SK-N-SH (cell line): Measurements from ENCODE around the gene ARID1A. TPM values are rescaled to one million over a fixed set of nuclear protein-coding genes. Genes with fewer than 3 reads are reported as not detected.

Source experiments
- CTCF ChIA-PET: fragments of 300-600, 350-600 bp; formaldehyde crosslinking; extraction: SDS; loops from one replicate; lab custom pipeline; 2021; lab: Yijun Ruan, JAX
- POLR2A ChIA-PET: fragments of 350-600 bp; sonication (Branson Sonifier 250); formaldehyde crosslinking; extraction: SDS; loops from one replicate; lab custom pipeline; 2020; ENCODE audit warnings: antibody characterized with exemption, inconsistent platforms; lab: Yijun Ruan, JAX
- DNase-seq: peaks from one replicate; pipeline ENCODE4 v3.0.0; 2012
- H2AFZ ChIP-seq: fragments of 200-600 bp; sonication (generic); 2 replicates; pipeline ENCODE4 v1.8.1; 2016; ENCODE audit warnings: antibody characterized with exemption, mild to moderate bottlenecking, low read depth
- H3F3A ChIP-seq: fragments of 200-600 bp; sonication (generic); replicated peaks from 2 replicates; pipeline ENCODE3; 2016; ENCODE audit warnings: antibody characterized with exemption, mild to moderate bottlenecking; ENCODE audit not compliant: insufficient read depth
- H3K27ac ChIP-seq, 2 experiments: fragments of 200-500 bp in 1 of 2; fragments of 200-600 bp in 1 of 2; sonication (Bioruptor generic) in 1 of 2; sonication (generic), shearing (Covaris generic) in 1 of 2; 2 replicates each; pipeline versions ENCODE4 v1.5.1 to v1.6.1; 2014 to 2016; ENCODE audit warnings: low read depth in 2 of 2, inconsistent platforms in 1 of 2, low read length in 1 of 2, mild to moderate bottlenecking in 1 of 2, mixed read lengths in 1 of 2
- H3K27me3 ChIP-seq: fragments of 200-600 bp; sonication (generic), shearing (Covaris generic); 2 replicates; pipeline ENCODE4 v1.6.1; 2016; ENCODE audit warnings: mixed run types; ENCODE audit not compliant: insufficient read depth
- H3K36me3 ChIP-seq, 2 experiments: fragments of 200-500 bp in 1 of 2; fragments of 200-600 bp in 1 of 2; sonication (Bioruptor generic) in 1 of 2; sonication (generic) in 1 of 2; replicated peaks in 1 of 2; 2 replicates each; pipeline versions ENCODE3 to v1.5.1; 2014 to 2016; ENCODE audit warnings: low read length in 1 of 2, mild to moderate bottlenecking in 1 of 2; ENCODE audit not compliant: insufficient read depth in 2 of 2, control insufficient read depth in 1 of 2
- H3K4me1 ChIP-seq, 2 experiments: fragments of 200-500 bp in 1 of 2; fragments of 200-600 bp in 1 of 2; sonication (Bioruptor generic) in 1 of 2; sonication (generic), shearing (Covaris generic) in 1 of 2; 2 replicates each; pipeline versions ENCODE4 v1.5.1 to v1.6.1; 2014 to 2016; ENCODE audit warnings: low read depth in 1 of 2, low read length in 1 of 2, mixed run types in 1 of 2; ENCODE audit not compliant: insufficient read depth in 2 of 2, control insufficient read depth in 1 of 2
- H3K4me2 ChIP-seq: fragments of 200-600 bp; sonication (generic), shearing (Covaris generic); 2 replicates; pipeline ENCODE4 v1.6.1; 2017; ENCODE audit warnings: mixed run types
- H3K4me3 ChIP-seq, 2 experiments: fragments of 200-500 bp in 1 of 2; fragments of 200-600 bp in 1 of 2; sonication (Bioruptor generic) in 1 of 2; sonication (generic), shearing (Covaris generic) in 1 of 2; 2 replicates each; pipeline versions ENCODE4 v1.5.1 to v1.8.1; 2014 to 2016; ENCODE audit warnings: low read depth in 2 of 2, inconsistent platforms in 1 of 2, low read length in 1 of 2, mild to moderate bottlenecking in 1 of 2, mixed read lengths in 1 of 2, moderate library complexity in 1 of 2
- H3K79me2 ChIP-seq: fragments of 200-600 bp; sonication (generic); 2 replicates; pipeline ENCODE4 v1.8.1; 2017; ENCODE audit warnings: mild to moderate bottlenecking; ENCODE audit not compliant: insufficient read depth
- H3K9ac ChIP-seq: fragments of 200-600 bp; sonication (generic); 2 replicates; pipeline ENCODE4 v1.6.1; 2017; ENCODE audit warnings: mixed run types
- H3K9me2 ChIP-seq: fragments of 200-600 bp; sonication (generic); 2 replicates; pipeline ENCODE4 v1.6.1; 2017; ENCODE audit warnings: mixed run types
- H3K9me3 ChIP-seq: fragments of 200-600 bp; sonication (generic); 2 replicates; pipeline ENCODE4 v1.6.1; 2017; ENCODE audit warnings: mixed run types, mild to moderate bottlenecking, moderate library complexity
- H4K20me1 ChIP-seq: fragments of 200-600 bp; sonication (generic); 2 replicates; pipeline ENCODE4 v1.6.1; 2017; ENCODE audit warnings: mild to moderate bottlenecking, mixed run types; ENCODE audit not compliant: insufficient read depth
- ELF1 ChIP-seq: IDR thresholded peaks from 2 replicates; pipeline ENCODE4 v1.4.0; 2012
- EP300 ChIP-seq, 2 experiments: IDR thresholded peaks; 2 replicates each; pipeline versions ENCODE4 v1.4.0 to v1.6.1; 2012; ENCODE audit warnings: borderline replicate concordance in 1 of 2, low read depth in 1 of 2, low read length in 1 of 2
- FOXJ3 ChIP-seq: sonication (generic); formaldehyde crosslinking; IDR thresholded peaks from 2 replicates; pipeline ENCODE4 v1.5.1; 2020; ENCODE audit warnings: mild to moderate bottlenecking, missing genetic modification reagents
- FOXM1 ChIP-seq: IDR thresholded peaks from 2 replicates; pipeline ENCODE4 v1.4.0; 2012; ENCODE audit warnings: low read depth, mild to moderate bottlenecking
- GABPA ChIP-seq: IDR thresholded peaks from 2 replicates; pipeline ENCODE4 v1.4.0; 2012; ENCODE audit warnings: low read depth, mild to moderate bottlenecking
- MEF2A ChIP-seq: IDR thresholded peaks from 2 replicates; pipeline ENCODE4 v1.4.0; 2012; ENCODE audit warnings: low read depth, borderline replicate concordance
- NRF1 ChIP-seq: IDR thresholded peaks from 2 replicates; pipeline ENCODE4 v1.6.1; 2012; ENCODE audit warnings: low read depth, mild to moderate bottlenecking, low read length
- POLR2AphosphoS5 ChIP-seq: IDR thresholded peaks from 2 replicates; pipeline ENCODE4 v1.6.1; 2012; ENCODE audit warnings: low read depth, low read length
- RFX5 ChIP-seq: IDR thresholded peaks from 2 replicates; pipeline ENCODE4 v1.6.1; 2012; ENCODE audit warnings: mild to moderate bottlenecking, improper control_type of control experiment, low read length
- TEAD4 ChIP-seq: IDR thresholded peaks from 2 replicates; pipeline ENCODE4 v1.4.0; 2012; ENCODE audit warnings: mild to moderate bottlenecking, borderline replicate concordance; ENCODE audit not compliant: insufficient read depth
- WGBS: methylation state at CpG from one replicate; pipeline ENCODE4 v1.1.6; 2017; ENCODE audit warnings: low lambda C conversion rate; 5-methylcytosine and 5-hydroxymethylcytosine counted together
- polyA plus RNA-seq, 3 experiments: library from polyadenylated mRNA; depleted of rRNA; stranded (reverse); fragments of >200 nt; gene quantifications; 2 replicates each; pipeline ENCODE4 v1.2.3, GENCODE V29; 2012
- TF ChIP-seq, protein P1 (sequence below): IDR thresholded peaks from 2 replicates; pipeline ENCODE4; 2012
- TF ChIP-seq, protein P2 (sequence below): IDR thresholded peaks from 2 replicates; pipeline ENCODE4 v1.4.0; 2012; ENCODE audit warnings: low read depth, borderline replicate concordance
- TF ChIP-seq, protein P3 (sequence below): fragments of 150-350 bp; IDR thresholded peaks from 2 replicates; pipeline ENCODE4 v1.6.1; 2016; ENCODE audit warnings: mild to moderate bottlenecking, low read depth, low read length

Gene ARID1A
- polyA plus RNA-seq, 1 of the 3 experiments (the other 2 are of a cell fraction) = 26.5 TPM

DNA sequence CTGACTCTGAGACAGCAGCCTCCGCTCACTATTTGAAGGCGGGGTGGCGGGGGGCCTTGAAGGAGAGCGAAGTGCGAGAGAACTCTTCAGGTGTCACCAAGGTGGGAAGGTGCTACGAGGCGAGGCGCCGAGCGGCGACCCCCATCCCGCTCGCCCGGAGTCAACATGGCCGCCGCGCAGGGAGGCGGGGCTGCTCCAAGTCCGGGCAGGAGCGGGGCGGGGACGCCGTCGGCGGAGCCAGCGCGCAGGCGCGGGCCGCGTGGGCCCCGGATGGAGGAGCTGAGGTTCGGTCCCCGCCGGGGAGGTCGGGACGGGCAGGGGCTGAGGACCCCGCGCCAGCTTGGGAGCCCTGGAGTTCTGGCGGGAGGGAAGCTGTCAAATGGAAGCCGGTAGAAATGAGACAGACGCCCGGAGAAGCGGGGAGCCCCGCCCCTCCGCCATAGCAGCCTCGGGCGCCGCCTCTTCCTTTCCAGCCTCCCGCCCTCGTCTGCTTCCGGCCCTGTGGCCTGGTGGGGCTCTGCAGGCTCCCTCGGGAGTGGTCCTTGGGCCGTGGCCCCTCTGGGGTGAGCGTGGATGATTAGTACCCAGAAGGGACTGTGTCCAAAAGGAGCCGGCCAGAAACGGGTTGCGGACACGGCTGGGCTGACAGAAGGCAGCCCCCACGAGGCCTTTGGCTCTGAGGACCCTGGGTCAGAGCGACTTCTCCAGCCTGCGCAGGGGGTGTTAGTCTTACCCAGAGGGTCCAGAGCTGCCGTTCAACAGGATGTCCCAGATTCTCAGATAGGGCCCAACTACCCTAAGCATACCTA, 92.1 kb downstream of the ARID1A start, which contains the start of gene PIGV (continued):
- TF ChIP-seq, protein P1, sequence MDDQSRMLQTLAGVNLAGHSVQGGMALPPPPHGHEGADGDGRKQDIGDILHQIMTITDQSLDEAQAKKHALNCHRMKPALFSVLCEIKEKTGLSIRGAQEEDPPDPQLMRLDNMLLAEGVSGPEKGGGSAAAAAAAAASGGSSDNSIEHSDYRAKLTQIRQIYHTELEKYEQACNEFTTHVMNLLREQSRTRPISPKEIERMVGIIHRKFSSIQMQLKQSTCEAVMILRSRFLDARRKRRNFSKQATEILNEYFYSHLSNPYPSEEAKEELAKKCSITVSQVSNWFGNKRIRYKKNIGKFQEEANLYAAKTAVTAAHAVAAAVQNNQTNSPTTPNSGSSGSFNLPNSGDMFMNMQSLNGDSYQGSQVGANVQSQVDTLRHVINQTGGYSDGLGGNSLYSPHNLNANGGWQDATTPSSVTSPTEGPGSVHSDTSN = no peak
- TF ChIP-seq TEAD4 (no peak), GABPA (peak; percentile 80), ELF1 (peak; percentile 67), NRF1 (peak; percentile 89), FOXM1 (no peak), RFX5 (no peak), MEF2A (no peak), POLR2AphosphoS5 (peak; percentile 93), FOXJ3 (CRISPR knock-in tag) (no peak)
- TF ChIP-seq, protein P2, sequence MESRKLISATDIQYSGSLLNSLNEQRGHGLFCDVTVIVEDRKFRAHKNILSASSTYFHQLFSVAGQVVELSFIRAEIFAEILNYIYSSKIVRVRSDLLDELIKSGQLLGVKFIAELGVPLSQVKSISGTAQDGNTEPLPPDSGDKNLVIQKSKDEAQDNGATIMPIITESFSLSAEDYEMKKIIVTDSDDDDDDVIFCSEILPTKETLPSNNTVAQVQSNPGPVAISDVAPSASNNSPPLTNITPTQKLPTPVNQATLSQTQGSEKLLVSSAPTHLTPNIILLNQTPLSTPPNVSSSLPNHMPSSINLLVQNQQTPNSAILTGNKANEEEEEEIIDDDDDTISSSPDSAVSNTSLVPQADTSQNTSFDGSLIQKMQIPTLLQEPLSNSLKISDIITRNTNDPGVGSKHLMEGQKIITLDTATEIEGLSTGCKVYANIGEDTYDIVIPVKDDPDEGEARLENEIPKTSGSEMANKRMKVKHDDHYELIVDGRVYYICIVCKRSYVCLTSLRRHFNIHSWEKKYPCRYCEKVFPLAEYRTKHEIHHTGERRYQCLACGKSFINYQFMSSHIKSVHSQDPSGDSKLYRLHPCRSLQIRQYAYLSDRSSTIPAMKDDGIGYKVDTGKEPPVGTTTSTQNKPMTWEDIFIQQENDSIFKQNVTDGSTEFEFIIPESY = no peak
- TF ChIP-seq, protein P3, sequence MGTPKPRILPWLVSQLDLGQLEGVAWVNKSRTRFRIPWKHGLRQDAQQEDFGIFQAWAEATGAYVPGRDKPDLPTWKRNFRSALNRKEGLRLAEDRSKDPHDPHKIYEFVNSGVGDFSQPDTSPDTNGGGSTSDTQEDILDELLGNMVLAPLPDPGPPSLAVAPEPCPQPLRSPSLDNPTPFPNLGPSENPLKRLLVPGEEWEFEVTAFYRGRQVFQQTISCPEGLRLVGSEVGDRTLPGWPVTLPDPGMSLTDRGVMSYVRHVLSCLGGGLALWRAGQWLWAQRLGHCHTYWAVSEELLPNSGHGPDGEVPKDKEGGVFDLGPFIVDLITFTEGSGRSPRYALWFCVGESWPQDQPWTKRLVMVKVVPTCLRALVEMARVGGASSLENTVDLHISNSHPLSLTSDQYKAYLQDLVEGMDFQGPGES = no peak
- TF ChIP-seq, all 33 proteins: peak for 10

DNA sequence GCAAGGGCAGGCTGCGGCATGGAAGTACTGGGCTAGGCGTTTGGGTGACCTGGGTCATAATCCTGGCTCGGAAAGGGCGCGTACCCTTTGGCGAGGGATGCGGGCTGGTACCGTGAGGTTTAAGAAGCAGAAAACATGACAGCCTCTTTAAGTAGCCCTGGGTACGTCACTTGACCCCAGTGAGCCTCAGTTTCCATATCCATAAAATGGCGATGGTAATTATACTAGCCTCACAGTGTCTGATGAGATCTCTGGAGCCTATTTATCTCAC, 92.6 kb downstream of the ARID1A start:
- peak overlapping the region; percentile 71 to 88 for H3K4me3 ChIP-seq
- peaks cover 0 to 15% of the 10 kb centered on the region in 2 experiments for H3K36me3 ChIP-seq
- no peaks in the 10 kb centered on the region for H3K27me3 ChIP-seq
- ChIA-PET CTCF (interaction anchor here (0.6 to 6.2 kb wide), 55 partner anchors 10 to 288 kb away, joined by 3 to 311 read pairs (median 5); partner anchors contain the start of gene RPS6KA1), POLR2A (interaction anchor here (0.6 to 2.5 kb wide), 13 partner anchors 11 to 316 kb away, joined by 3 to 44 read pairs (median 3); partner anchors contain the start of gene ARID1A)
- no peak for DNase-seq
- peak overlapping the region; percentile 98 to 99 for H3K27ac ChIP-seq
- no peaks in the 10 kb centered on the region for H4K20me1 ChIP-seq
- H3K4me1 ChIP-seq = peaks cover 29 to 31% of the 10 kb centered on the region in 2 experiments
- peaks cover 7% of the 10 kb centered on the region; the same call in 1 of the 2 replicates for H3K79me2 ChIP-seq
- no peak for TF ChIP-seq EP300 (IDR thresholded peaks at IDR 0.05; ENCODE audit: borderline replicate concordance in 1 of 2, low read depth in 1 of 2, low read length in 1 of 2)
- TF ChIP-seq, protein P2 = no peak
- H3K9ac ChIP-seq = peak overlapping the region; percentile 91
- no peak overlapping the region for H2AFZ ChIP-seq
- H3F3A ChIP-seq = peaks cover 34% of the 10 kb centered on the region
- 13% methylated on average over 8 of the region's 10 CpGs for WGBS
- H3K9me3 ChIP-seq = no peaks in the 10 kb centered on the region
- peak overlapping the region; percentile 96 for H3K4me2 ChIP-seq
- no peaks in the 10 kb centered on the region for H3K9me2 ChIP-seq
